Measurements from ENCODE around the gene F13A1.

F13A1 gene

DNA sequence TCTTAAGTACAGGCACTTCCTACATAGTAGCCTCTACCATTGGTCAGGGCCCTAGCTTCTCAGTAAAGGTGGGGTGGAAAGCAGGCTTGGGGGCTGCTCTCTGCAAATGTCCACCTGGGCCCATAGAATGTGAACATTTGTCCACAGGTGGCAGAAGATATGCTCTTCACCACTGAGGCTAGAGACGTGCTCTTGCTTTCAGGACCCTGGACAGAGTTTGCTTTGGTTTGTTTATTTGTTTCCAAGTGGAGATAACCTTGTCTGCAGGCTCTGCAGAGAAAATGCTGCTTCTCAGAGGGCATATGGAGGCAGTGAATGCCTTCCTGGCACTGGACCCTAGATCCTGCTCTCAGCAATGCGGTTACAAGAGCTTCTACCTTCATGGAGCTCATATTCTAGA, 129.0 kb downstream of the F13A1 start:
- no peak for DNase-seq

DNA sequence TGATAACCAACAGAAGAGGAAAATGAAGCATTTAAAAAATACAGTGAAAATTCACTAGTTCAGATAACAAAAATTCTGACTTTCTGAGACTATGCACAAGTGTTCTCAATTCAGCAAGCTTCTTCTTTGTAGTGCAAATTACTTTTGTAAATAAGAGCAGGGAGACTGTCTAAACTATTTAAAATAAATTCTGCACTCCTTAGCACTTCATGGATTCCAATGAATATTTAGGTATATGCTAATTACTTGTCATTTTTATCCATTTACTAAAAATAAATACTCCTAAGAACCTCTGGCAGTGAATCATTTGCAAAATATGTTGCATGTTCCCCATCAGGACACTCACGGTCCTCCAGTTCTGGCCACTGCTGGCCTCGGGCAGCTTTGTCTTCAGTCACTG, 139.8 kb downstream of the F13A1 start:
- no peak for DNase-seq

DNA sequence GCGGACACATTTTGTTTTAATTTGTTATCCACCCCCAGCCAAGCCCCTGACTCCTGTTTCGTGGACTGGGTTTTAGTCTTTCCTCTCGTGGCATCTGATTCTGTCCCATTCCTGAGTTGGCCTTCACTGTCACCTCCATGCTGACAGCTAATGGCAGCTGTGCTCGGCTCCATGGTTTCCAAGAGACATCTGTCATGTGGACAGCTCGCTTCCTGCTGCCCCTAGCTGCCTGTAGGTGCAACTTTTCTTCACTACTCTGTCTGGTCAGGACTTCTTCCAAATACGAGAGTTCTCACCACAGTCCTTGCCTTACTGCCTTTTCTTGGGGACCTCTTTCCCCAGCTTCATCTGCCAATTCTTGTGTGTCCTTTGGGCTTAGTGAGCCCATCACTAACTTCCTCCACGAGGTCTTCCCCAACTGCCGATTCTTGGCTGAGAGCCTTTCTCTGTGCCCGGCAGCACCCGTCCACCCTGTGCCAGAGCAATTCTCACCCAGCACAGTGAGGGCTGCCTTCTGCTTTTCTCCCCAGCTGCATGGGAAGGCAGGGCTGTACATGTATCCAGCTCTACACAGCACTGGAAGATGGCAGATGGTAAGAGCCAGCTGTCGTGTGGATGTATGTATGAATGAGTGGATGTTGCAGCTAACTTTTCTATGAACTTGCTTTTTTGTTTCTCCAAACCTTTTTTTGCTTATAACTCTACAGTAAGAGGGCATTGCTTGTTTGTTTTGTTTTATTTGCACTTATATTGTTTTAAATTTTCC, 140.4 kb downstream of the F13A1 start:
- DNase-seq: no peak

DNA sequence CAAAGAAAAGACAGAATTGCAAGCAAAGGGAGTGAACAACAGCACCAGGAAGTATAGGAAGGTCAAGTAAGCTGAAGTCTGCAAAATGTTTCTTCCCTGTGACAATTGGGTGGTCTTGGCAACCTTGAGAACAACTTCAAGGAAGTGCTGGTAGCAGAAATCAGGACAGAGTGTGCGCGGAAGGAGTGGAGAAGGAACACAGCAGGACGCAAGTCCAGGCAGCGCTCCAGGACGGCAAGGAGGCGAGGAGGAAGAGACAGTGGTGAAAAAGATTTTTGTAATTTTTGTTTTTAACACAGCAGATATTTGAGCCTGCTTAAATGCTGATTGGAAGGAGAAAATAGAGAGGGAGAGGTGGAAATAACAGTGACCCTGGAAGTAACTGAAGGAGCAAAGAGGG, 141.7 kb downstream of the F13A1 start:
- DNase-seq: no peak

DNA sequence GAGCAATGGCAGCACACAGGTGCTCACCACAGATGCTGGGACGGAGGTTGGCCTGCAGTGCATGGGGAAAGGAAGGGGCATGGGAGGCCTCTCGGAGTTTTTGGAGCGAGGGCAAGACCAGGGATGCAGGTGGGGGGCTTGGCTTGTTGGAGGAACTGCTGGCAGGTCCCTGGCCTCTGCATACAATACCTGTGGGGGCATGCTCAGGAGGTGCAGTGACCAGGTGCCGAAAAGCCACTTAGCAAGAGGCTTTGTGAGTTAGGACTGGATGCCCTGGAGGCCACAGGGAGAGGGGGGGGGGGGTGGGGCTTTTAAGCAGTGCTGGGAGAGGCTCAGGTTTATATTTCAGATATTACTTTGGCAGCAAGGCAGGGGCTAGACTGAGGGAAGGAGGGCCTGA, 142.7 kb downstream of the F13A1 start:
- no peak for DNase-seq

DNA sequence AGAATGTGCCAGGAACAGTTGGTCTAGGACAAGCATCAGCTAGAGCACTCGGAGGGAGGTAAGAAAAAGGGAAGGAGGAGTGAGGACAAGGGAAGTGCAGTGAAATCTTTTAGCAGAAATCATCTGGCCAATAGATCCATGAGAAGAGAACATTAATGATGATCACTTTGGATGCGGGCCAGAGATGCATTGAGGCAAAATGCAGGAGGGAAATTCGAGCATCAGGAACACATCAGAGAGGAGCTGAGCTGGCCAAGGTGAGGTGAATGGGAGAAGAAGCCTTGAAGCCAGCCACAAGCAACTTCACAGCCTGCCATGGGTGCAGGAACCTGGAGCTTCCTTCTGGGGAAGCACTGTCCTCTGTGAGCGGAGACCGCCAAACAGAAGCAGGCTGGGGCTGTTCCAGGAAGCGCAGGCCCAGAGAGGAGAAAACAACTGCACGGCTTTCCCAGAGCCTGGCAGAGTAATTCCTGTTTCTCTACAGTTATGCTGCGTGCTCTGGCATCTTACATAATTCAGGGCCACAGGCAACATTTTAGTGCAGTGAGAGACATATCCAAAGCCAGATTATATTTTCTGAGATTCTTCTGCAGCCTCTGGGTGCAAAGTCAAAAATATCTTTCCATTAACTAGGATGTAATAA, 143.8 kb downstream of the F13A1 start:
- no peak for DNase-seq

DNA sequence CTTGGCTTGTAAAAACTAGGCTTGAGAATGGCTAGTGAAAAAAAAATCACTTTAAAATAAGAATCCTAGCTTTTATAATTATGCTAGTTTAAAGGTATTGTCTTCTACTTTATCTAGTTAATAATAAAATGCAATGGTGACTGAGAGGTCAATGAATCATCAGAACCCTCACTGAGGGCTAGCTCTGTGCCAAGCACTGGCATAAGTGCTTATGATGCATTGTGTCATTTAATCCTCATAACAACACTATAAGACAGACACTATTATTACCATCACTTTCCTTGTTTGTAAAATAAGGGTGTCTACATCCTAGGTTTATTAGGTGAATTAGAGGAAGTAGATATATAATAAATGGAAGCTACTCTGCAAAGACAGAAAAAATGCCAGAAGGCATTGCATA, 144.3 kb downstream of the F13A1 start:
- no peak for DNase-seq

DNA sequence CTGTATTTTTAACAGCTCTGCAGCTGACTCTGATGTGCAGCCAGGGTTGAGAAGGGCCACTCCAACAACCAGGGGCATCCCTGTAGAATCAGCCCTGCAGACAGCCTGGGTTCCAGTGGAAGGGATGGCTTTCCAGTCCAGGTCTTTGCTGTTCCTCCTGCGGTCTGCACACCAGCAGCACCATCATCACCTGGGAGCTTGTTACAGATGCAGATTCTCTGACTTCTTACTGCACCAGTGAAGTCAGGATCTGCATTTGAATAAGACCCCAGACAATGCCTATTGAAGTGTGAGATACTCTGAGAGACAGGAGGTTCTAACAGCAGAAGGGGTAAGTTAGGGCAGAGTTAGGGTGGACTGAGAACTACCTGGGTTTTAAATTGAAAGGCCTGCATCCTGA, 151.3 kb downstream of the F13A1 start:
- no peak for DNase-seq

DNA sequence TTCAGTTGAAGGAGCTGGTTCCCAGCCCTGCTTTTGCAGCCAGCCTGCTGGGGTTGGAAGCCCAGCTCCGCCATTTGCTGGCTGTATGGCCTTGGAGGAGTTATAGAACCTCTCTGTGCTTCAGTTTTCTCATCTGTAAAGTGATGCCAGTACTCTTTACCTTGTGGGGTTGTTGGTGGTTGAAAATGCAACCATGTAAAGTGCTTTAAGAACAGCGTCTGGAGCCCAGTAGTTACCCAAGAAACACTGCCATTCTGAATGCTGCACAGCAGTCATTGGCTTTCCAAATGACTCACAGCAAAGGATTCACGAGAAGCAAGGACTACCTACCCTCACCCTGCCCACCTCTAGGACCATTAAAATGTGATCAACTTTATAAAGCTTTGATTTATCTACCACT, 154.4 kb downstream of the F13A1 start:
- DNase-seq: no peak

DNA sequence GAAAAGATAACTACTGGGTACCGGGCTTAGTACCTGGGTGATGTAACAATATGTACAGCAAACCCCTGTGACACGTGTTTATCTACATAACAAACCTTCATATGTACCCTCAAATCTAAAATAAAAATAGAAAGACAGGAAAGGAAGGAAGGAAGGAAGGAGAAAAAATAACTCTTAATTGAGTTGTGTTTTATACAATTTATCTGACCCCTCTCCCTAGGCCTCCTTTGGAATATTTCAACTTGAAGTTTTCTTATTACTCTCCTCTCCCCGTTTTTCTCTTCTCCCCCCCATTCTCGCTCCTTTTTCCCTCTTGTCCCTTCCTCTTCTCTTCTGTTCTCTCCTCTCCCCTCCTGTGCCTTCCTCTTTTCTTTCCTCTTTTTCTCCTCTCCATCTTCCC, 156.1 kb downstream of the F13A1 start:
- no peak for DNase-seq

DNA sequence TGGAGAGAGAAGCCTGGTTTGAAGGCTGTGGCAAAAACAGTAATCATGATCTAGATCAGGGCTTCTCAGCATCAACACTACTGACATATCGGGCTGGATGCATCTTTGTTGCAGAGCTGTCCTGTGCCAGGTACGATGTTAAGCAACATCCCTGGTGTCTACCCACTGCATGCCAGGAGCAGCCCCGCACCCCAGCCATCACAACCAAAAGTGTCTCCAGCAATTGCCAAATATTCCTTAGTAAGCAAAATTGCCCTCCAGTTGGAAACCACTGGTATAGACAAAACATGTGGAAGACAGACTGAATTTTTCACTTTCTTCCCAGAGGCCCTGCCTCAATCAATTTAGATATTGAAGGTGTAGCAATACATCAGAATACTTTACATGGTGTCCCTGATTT, 166.1 kb downstream of the F13A1 start:
- no peak for DNase-seq

DNA sequence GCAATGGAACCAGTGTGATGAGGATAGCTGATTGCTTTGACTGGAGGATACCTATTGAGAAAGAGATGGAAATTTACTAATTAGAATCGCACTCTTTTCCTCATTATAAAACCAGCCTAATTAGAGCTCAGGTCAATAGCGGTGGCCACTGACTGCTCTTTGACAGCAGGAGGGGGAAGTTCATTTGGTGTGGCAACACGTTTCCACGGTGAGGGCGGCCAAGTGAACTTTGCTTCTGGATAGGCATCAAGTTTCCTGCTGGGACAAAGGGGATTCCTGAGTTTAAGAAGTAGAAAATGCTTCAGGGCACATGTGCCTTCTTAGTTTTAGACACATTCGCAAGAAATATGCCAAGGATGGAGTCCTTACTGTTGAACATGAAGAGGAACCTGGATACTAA, 168.4 kb downstream of the F13A1 start:
- DNase-seq: no peak

DNA sequence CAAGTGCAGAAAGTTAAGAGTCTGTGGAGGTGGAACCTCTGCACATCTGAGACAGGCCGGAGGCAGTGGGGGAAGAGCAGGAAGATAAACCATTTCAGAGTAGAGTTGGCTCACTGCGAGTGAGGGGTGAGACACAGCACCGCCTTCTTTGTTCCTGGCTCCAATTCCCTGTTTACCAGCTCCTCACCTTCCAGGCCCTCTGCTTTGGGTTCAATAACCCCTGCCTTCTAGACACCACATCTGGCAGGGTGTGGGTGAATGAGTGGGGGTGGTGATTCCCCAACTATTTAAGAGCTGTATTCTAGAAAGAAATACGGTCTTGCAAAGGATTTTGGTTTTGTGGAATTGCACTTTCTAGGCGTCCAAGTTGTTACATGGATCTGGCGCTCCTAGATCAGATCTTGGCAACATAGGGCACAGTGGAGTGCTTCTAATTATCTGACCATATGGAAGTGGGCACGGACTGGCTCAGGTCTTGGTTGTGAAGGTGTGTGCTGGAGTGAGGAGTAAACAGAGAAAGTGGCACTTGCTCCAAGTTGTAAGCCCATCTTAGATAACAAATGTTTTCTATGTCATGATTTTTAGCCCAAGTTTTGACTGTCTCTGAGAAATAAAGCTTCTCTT, 172.2 kb downstream of the F13A1 start:
- no peak for DNase-seq

DNA sequence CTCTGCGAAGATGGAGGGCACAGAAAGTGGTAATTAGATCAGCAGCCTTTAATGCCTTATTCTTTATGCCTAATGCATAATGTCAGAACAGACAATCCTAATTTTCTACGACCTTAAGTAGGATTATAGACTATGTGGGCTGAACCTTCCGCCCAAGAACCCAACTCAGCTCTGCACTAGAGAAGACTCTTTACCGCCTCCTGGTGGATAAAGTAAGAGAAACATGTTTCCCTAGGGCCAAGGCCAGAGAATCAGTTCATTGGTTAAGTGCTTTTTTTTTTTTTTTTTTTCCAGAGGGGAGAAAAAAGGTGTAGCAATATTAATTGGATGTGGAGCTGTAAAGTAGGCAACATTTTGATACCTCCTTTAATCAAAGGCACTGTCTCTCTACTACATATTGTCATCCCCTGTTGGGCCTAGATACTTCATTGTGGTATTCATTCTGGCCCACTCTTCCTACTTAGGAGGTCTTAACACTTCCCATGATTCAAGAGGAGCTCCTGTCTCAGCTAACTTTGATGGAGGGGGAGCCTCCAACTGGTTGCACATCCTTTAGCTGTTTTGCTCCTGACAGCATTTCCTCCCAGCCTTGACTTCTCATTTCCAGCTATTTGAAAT, 188.9 kb downstream of the F13A1 start:
- DNase-seq: no peak

DNA sequence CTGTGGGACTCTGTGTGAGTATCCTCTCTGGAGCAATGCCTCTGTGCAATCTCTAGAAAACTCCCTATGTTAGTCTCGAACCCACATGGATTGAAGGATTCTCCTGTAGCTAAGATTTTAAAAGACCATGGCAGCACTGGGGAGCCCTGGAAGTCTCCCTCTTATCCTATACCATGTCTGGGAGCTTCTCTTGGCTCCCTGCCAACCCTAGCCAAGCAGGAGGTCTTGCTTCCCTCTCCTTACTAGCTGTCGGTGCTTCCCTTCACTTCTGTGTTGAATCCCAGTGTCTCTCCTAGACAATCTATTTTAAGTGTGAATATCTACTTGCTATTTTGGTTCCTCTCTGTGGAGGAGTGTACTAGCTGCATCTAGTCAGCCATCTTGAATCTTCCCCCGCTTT, 195.0 kb downstream of the F13A1 start:
- no peak for DNase-seq

DNA sequence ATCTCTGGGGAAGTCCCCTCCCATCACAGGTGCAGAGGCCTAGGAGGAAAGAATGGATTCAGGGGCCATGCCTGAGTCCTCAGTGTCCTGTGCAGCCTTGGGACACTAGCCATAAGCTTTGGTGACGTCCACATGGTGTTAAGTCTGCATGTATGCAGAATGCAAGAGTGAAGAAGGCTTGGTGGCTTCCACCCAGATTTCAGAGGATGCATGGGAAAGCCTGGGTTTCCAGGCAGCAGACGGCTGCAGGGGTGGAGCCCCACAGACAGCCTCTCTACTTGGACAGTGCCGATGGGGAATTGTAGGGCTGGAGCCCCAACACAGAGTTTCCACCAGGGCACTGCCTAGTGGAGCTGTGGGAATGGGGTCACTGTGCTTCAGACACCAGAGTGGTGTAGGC, 196.7 kb downstream of the F13A1 start:
- no peak for DNase-seq

DNA sequence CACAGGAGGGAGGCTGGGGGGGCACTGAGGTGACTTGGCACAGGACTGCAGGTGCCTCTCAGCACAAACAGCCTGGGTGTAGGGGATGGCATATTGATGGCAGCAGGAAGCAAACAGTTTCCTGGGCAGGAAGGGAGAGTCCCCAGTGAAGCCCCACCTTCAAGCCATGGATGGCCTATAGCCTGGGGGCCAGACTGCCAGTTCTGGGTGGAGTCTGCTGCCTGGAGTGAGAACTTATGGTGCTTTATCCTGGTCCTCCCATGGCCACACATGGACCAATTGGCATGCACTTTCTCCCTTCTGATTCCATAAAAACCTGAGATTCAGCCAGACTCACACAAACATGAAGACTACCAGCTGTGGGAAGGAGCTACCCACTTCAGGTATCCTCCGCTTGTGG, 198.5 kb downstream of the F13A1 start:
- DNase-seq: no peak

DNA sequence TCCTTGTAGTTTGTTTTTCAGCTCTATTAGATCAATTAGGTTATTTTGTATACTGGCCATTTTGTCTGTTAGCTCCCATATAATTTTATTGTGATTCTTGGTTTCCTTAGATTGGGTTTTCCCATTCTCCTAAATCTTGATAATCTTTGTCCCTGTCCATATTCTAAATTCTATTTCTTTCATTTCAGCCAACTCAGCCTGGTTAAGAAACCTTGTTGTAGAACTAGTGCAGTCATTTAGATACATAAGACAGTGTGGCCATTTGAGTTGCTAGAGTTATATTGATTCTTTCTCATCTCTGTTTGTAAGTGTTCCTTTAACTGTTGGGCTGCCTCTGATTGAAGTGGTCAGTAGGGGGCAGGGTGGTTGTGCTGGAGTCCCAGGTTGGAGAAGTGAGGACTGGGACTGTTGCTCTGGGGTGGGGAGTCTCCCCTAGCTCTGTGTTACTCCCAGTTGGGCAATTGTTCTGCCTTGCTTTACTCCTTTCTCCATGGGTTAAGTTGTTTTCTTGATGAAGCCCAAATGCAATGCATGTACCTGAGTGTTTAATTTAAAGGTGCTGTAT, 214.9 kb downstream of the F13A1 start:
- DNase-seq: no peak

Measured in cortex of kidney (tissue), 1 donor.